Lung microvascular endothelial cell (primary cell): ENCODE data around the gene VPS37C. TPM values are rescaled to one million over a fixed set of nuclear protein-coding genes. Genes with fewer than 3 reads are reported as not detected.

ENCODE experiments used
- total RNA-seq: library from RNA; depleted of rRNA; stranded (reverse); fragments of >200 nt; gene quantifications from 2 replicates; pipeline ENCODE4 v1.2.1, GENCODE V29; 2014

VPS37C gene
- total RNA-seq, 1 donor from 2014 or later, result 6.2 TPM

Other genes starting within 250 kb of the VPS37C start
- gene TMEM109, start 247.3 kb downstream of the VPS37C start, total RNA-seq, result 68.6 and 70.2 TPM in 2 replicates
- 49.7 and 56.2 TPM in 2 replicates for gene TMEM132A, start 237.0 kb downstream of the VPS37C start, total RNA-seq
- 4.6 and 6.0 TPM in 2 replicates for gene SLC15A3, start 209.2 kb downstream of the VPS37C start, total RNA-seq
- gene CD6, start 189.7 kb downstream of the VPS37C start, total RNA-seq, result not detected in 2 replicates
- gene CD5, start 58.9 kb downstream of the VPS37C start, total RNA-seq, result not detected in 2 replicates
- gene PGA3, start 42.1 kb upstream of the VPS37C start, total RNA-seq, result not detected in 2 replicates
- not detected in 2 replicates for gene PGA4, start 60.9 kb upstream of the VPS37C start, total RNA-seq
- gene PGA5, start 79.7 kb upstream of the VPS37C start, total RNA-seq, result not detected in 2 replicates
- 0.60 and 2.2 TPM in 2 replicates for gene VWCE, start 133.9 kb upstream of the VPS37C start, total RNA-seq
- gene DDB1, start 171.7 kb upstream of the VPS37C start, total RNA-seq, result 234 and 238 TPM in 2 replicates
- 10.0 and 14.5 TPM in 2 replicates for gene TKFC, start 171.8 kb upstream of the VPS37C start, total RNA-seq
- gene CYB561A3, start 200.5 kb upstream of the VPS37C start, total RNA-seq, result 38.1 and 76.4 TPM in 2 replicates
- gene TMEM138, start 200.9 kb upstream of the VPS37C start, total RNA-seq, result 8.5 and 16.5 TPM in 2 replicates
- gene TMEM216, start 231.2 kb upstream of the VPS37C start, total RNA-seq, result 7.6 and 11.9 TPM in 2 replicates